Measurements from ENCODE around the gene CELF5.

Gene CELF5

DNA sequence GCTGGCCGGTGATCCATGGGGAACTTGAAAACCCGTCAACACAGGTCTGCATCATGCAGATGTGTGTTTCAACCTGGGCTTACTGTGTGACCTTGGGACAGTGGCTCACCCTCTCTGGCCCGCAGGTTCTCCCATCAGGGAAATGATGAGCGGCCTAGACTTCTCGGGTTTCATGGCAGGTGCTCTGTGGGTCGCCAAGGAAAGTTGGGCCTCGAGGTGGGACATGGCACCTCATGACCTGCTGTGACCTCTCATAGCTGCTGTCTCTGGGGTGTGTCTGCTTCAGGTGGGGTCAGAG lies 91.2 kb downstream of the CELF5 start:
- no peaks in the 10 kb centered on the region for H3K9me3 ChIP-seq (ENCODE audit: severe bottlenecking)
- H3K4me3 ChIP-seq (ENCODE audit: low read depth, low read length): no peak overlapping the region
- no peaks in the 10 kb centered on the region for H3K36me3 ChIP-seq
- DNase-seq: no peak
- no peak overlapping the region for H3K27ac ChIP-seq
- H3K27me3 ChIP-seq (ENCODE audit: insufficient read depth, low read depth, severe bottlenecking): no peaks in the 10 kb centered on the region
- TF ChIP-seq, protein P1, sequence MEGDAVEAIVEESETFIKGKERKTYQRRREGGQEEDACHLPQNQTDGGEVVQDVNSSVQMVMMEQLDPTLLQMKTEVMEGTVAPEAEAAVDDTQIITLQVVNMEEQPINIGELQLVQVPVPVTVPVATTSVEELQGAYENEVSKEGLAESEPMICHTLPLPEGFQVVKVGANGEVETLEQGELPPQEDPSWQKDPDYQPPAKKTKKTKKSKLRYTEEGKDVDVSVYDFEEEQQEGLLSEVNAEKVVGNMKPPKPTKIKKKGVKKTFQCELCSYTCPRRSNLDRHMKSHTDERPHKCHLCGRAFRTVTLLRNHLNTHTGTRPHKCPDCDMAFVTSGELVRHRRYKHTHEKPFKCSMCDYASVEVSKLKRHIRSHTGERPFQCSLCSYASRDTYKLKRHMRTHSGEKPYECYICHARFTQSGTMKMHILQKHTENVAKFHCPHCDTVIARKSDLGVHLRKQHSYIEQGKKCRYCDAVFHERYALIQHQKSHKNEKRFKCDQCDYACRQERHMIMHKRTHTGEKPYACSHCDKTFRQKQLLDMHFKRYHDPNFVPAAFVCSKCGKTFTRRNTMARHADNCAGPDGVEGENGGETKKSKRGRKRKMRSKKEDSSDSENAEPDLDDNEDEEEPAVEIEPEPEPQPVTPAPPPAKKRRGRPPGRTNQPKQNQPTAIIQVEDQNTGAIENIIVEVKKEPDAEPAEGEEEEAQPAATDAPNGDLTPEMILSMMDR (IDR thresholded peaks at IDR 0.05; ENCODE audit: low read depth, low read length): no peak

DNA sequence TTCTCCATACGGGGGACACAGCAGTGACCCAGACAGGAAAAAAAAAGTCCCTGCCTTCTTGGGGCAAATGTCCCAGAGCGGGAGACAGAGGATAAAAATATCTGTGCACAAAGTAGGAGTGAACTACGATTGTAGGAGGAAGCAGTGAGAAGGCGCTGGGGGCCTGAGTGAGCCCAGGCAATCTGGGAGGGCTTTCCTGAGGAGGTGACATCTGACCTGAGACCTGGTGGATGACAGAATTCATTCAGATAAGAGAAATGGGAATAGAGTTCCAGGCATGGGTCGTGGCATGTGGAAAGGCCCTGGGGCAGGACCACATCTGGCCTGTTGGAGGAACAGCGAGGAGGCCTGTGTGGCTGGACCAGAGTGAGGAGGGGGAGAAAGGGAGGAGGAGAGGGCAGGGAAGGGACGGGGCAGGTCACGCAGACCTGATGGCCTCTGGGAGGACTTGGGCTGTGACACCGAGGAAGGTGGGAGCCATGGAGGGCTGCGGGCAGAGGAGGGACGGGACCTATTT lies 91.7 kb downstream of the CELF5 start:
- DNase-seq: no peak
- no peak overlapping the region for H3K4me3 ChIP-seq (ENCODE audit: low read depth, low read length)
- H3K36me3 ChIP-seq: no peaks in the 10 kb centered on the region
- TF ChIP-seq, protein P1 (IDR thresholded peaks at IDR 0.05; ENCODE audit: low read depth, low read length): no peak
- no peaks in the 10 kb centered on the region for H3K27me3 ChIP-seq (ENCODE audit: insufficient read depth, low read depth, severe bottlenecking)
- H3K27ac ChIP-seq: no peak overlapping the region
- H3K9me3 ChIP-seq (ENCODE audit: severe bottlenecking): no peaks in the 10 kb centered on the region

DNA sequence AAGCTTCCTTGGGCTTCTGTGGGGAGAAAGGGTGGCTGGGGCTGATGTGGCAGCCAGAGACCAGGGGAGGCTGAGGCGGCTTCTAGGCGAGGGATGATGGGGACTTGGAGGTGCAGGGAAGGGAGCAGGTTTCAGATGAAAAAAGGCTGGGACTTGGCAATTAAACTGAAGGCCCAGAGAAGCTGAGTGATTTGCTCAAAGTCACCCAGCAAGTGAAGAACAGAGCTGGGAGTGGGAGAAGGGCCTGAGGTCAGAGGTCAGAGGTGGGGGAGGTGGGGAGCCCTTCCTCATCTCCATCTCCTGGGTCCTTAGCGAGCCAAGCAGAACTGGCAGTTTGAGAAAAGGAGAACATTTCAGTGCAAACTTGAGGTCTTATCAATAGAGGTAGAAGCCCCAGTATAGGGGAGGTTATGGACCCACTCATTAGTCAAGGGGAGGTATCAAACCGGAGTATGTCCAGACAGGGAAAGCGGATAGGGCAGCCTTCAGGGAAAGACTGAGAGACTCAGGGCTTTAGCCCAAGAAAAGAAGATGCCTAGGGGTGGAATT lies 92.3 kb downstream of the CELF5 start:
- H3K4me3 ChIP-seq (ENCODE audit: low read depth, low read length): no peak overlapping the region
- TF ChIP-seq, protein P1 (IDR thresholded peaks at IDR 0.05; ENCODE audit: low read depth, low read length): no peak
- H3K27me3 ChIP-seq (ENCODE audit: insufficient read depth, low read depth, severe bottlenecking): no peaks in the 10 kb centered on the region
- H3K27ac ChIP-seq: no peak overlapping the region
- DNase-seq: no peak
- H3K36me3 ChIP-seq: no peaks in the 10 kb centered on the region
- no peaks in the 10 kb centered on the region for H3K9me3 ChIP-seq (ENCODE audit: severe bottlenecking)

DNA sequence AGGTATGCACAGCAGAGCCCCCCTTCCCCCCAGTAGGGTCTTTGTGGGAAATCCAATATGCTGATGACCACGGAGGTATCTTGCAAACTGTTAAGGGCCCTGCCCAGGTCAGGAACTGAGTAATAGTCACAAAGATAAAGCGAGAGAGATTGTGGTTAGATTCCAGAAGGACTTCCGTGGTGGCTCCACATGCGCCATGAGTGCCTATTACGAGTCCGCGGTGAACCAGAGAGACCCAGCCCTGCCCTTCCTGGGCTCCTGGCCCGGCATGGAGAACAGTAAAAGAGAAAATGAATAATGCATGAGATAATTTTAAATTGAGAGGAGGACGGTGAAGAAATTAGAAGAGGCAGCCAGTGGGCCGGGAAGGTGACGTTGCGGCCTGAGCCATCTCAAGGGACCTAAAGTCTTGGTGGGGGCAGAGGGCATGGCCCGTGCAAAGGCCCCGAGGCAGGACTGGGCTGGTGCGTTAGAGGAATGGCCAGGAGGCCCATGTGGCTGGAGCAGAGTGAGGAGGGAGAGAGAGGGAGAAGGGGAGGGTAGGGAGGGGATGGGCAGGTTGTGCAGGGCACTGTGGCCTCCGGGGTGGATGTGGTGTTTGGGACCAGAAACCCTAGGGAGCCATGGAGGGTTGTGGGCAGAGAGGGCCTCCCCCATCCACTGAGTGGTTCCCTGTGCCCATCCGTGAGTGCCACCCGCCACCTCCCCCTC lies 95.3 kb downstream of the CELF5 start:
- no peak overlapping the region for H3K27ac ChIP-seq
- no peak overlapping the region for H3K4me3 ChIP-seq (ENCODE audit: low read depth, low read length)
- no peak for DNase-seq
- H3K27me3 ChIP-seq (ENCODE audit: insufficient read depth, low read depth, severe bottlenecking): no peaks in the 10 kb centered on the region
- no peaks in the 10 kb centered on the region for H3K9me3 ChIP-seq (ENCODE audit: severe bottlenecking)
- TF ChIP-seq, protein P1 (IDR thresholded peaks at IDR 0.05; ENCODE audit: low read depth, low read length): no peak
- H3K36me3 ChIP-seq: no peaks in the 10 kb centered on the region

DNA sequence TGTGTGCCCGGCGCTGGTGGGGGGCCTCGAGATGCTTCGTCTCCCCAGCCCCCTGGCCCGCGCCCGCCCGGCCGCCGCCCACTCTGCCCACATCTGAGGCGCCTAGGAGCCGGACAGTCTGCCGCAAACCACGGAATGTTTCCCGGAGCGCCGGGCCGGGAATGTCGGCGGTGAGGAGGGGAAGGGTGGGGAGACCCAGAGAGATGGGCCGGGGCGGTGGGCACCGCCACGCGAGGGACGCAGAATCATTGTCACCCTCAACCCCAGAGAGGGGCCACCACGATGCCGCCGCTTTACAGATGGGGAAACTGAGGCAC lies 95.9 kb downstream of the CELF5 start:
- TF ChIP-seq, protein P1 (IDR thresholded peaks at IDR 0.05; ENCODE audit: low read depth, low read length): no peak
- Histone ChIP-seq H3K27ac (no peak overlapping the region), H3K9me3 (ENCODE audit: severe bottlenecking) (no peaks in the 10 kb centered on the region), H3K4me3 (ENCODE audit: low read depth, low read length) (no peak overlapping the region), H3K27me3 (ENCODE audit: insufficient read depth, low read depth, severe bottlenecking) (no peaks in the 10 kb centered on the region), H3K36me3 (no peaks in the 10 kb centered on the region)
- no peak for DNase-seq

DNA sequence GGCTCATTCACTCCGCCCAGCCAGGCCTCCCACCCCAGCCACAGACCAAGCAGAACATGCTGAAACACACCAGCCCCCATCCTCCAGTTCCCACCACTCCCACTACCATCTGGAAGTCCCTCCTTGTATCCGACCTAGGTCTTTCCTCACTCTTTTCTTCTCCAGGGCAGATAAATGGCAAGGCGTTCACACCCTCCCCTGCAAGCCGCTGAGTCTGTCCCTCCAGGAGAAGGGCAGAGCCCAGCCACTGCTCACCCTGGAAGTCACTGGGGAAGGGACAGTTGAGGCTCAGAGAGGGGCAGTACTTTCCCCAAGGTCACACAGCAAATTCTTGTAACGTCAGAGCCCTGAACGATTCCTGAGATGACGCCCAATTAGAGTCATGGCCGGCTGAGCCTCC lies 96.4 kb downstream of the CELF5 start:
- no peak for DNase-seq
- TF ChIP-seq, protein P1 (IDR thresholded peaks at IDR 0.05; ENCODE audit: low read depth, low read length): no peak
- H3K36me3 ChIP-seq: no peaks in the 10 kb centered on the region
- no peaks in the 10 kb centered on the region for H3K27me3 ChIP-seq (ENCODE audit: insufficient read depth, low read depth, severe bottlenecking)
- no peak overlapping the region for H3K4me3 ChIP-seq (ENCODE audit: low read depth, low read length)
- no peak overlapping the region for H3K27ac ChIP-seq
- H3K9me3 ChIP-seq (ENCODE audit: severe bottlenecking): no peaks in the 10 kb centered on the region

All from WERI-Rb-1 (cell line).